Activated T-cell treated with anti-CD3 and anti-CD28 coated beads, Interleukin-2, amount 50 U/mL, for 4 hours (primary cell): ENCODE results near the gene HLX. TPM values are rescaled to one million over a fixed set of nuclear protein-coding genes. Genes with fewer than 3 reads are reported as not detected.

Experiments used
- ATAC-seq, 2 donors: fragments of 200-7000 bp; cut with Tn5 transposase; one replicate each; pipeline ENCODE4 v1.10.0; 2021
- DNase-seq: peaks from one replicate; pipeline ENCODE4 v3.0.0-alpha.2; 2020
- H3K27me3 Mint-ChIP-seq: one replicate; pipeline ENCODE4 v1.8.0; 2021; ENCODE audit warnings: low read depth, mixed read lengths
- H3K36me3 Mint-ChIP-seq: one replicate; pipeline ENCODE4 v1.8.0; 2022; ENCODE audit warnings: mixed read lengths; ENCODE audit not compliant: insufficient read depth
- H3K4me1 Mint-ChIP-seq: one replicate; pipeline ENCODE4 v1.8.0; 2021; ENCODE audit warnings: low read depth, mixed read lengths
- H3K4me3 Mint-ChIP-seq: one replicate; pipeline ENCODE4 v1.8.0; 2021; ENCODE audit warnings: mild to moderate bottlenecking, moderate library complexity, mixed read lengths
- H3K9me3 Mint-ChIP-seq: one replicate; pipeline ENCODE4 v1.8.0; 2021; ENCODE audit warnings: mixed read lengths
- total RNA-seq, 3 donors: library from RNA; stranded (reverse); gene quantifications; one replicate each; pipeline ENCODE4 v1.2.1, GENCODE V29; 2021

The HLX gene
- total RNA-seq, 3 donors from 2014 or later, result 0.30 to 2.4 (median 0.47) TPM

DNA sequence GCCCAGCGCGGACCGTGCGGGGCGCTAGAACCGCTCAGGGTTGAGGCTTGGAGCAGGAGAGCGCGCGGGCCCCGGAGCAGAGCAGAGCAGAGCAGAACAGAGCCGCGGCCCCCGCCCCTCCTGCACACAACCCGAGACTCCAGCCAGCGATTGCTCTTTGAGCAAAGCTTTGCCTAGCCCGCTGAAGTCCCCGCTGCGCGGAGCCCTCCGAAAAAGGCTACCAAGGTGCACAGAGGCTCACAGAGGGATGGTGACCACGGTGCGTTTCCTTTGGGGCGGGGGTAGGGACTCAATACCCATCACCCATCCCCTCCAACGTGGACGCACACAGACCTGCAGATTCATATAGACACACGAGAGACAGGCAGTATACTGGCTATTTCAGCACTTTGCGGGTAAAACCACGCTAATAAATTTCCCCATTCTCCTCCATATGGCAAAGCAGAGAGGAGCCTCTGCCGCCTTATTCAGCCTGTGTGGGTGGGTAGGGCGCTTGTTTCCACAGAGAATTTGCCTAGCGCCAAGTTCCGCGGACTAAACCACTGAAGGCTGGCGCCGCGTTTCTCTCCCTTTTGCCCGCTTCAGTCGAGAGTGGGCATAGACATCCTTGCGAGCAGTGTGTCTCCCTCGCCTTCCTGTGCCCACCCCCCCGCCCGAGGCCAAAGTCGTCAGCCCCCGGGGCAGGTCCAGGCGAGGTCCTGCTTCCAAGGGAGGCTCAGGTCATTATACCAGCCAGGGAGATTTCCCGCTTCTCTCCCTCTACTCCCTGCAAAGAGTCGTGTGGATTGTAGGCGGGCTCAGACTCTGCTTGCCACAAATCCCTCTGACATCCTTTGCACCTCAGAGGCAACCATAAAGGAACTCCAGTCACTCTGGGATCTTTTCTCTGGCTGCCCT is 8.5 kb downstream of the HLX start:
- Mint-ChIP-seq H3K4me3 (no peak overlapping the region), H3K36me3 (peaks cover 1% of the 10 kb centered on the region), H3K27me3 (peaks cover 72% of the 10 kb centered on the region), H3K4me1 (no peaks in the 10 kb centered on the region), H3K9me3 (no peaks in the 10 kb centered on the region)
- DNase-seq, result no peak
- peak in 1 of 2 donors; percentile 21 for ATAC-seq

DNA sequence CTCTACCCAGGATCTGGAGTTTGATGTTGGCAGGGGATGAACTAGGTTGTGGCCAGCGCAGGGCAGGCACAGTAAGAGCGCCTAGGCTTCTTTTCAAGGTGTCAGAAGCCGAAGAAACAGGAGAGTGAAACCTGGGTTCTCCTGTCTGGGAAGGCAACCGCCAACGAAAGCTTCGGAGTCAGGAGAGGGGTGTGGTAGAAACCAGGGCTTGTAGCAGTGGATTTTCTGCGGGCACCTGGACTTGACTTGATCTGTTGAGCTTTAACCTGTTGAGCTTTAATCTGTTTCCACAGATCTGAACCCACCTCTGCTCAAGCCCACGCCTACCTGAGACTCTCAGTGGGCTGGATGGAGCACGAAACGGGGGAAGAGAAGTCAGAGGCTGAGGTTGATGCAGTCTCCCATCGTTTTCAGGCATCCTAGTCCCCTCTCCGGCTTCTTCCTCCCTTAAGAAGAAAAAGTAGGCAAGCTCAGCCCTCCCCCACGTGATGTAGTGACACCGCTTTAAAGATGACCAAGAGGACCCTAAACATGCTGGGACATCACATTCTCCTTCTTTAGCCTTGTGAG is 9.3 kb downstream of the HLX start:
- DNase-seq (no peak), ATAC-seq (no peak)
- peaks cover under 1% of the 10 kb centered on the region for H3K4me1 Mint-ChIP-seq
- H3K36me3 Mint-ChIP-seq, result no peaks in the 10 kb centered on the region
- H3K4me3 Mint-ChIP-seq, result no peak overlapping the region
- peaks cover 75% of the 10 kb centered on the region for H3K27me3 Mint-ChIP-seq
- no peaks in the 10 kb centered on the region for H3K9me3 Mint-ChIP-seq

DNA sequence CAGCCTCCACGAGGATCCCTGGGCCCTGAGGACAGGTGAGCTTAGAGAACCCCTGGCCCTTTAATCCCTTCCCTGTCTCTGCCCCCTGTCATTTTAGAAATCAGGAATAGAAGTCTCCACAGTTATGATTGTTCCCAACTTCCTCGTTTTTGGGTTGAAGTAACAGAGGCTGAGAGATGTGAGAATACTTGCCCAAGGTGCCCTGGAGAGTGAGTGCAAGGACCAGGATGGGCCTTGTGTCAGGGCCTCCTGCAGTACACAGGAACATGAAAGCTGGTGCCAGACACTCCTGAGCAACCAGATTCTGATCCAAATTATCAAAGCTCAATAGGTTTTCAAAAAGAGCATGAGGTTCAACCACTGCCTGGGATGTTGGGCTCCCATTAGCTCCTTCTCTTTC is 10.1 kb downstream of the HLX start:
- H3K36me3 Mint-ChIP-seq, result no peaks in the 10 kb centered on the region
- H3K4me1 Mint-ChIP-seq, result peaks cover 3% of the 10 kb centered on the region
- DNase-seq (no peak), ATAC-seq (no peak)
- no peaks in the 10 kb centered on the region for H3K9me3 Mint-ChIP-seq
- peaks cover 81% of the 10 kb centered on the region for H3K27me3 Mint-ChIP-seq
- no peak overlapping the region for H3K4me3 Mint-ChIP-seq

GRCh38 chr1:220889848-220890287 is 10.6 kb downstream of the HLX start:
- H3K27me3 Mint-ChIP-seq, result peaks cover 85% of the 10 kb centered on the region
- peaks cover 3% of the 10 kb centered on the region for H3K4me1 Mint-ChIP-seq
- ATAC-seq (no peak), DNase-seq (no peak)
- H3K4me3 Mint-ChIP-seq, result no peak overlapping the region
- H3K9me3 Mint-ChIP-seq, result no peaks in the 10 kb centered on the region
- H3K36me3 Mint-ChIP-seq, result no peaks in the 10 kb centered on the region

DNA sequence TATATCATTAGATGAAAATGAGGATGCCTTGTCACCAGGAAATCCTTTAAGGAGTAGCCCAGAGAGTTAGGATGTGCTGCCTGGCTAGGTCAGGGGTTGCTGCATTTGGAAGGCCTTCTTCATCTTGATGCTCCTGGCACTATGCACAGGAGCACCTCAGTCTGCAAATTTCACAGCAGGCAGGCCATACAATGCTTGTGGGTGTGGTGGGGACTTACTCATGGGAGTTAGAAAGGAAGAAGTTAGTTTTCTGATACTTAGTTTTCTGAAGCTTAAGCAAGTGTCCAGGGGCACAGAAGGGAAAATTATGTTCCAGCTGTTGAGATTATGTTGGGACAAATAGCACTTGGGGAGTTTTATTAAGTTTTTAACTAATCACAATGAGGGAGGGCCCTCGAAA is 11.4 kb downstream of the HLX start:
- no peaks in the 10 kb centered on the region for H3K36me3 Mint-ChIP-seq
- H3K4me3 Mint-ChIP-seq, result no peak overlapping the region
- peaks cover under 1% of the 10 kb centered on the region for H3K9me3 Mint-ChIP-seq
- DNase-seq, result no peak
- no peak for ATAC-seq
- H3K4me1 Mint-ChIP-seq, result peaks cover 3% of the 10 kb centered on the region
- peaks cover 84% of the 10 kb centered on the region for H3K27me3 Mint-ChIP-seq

- Mint-ChIP-seq H3K4me3 (no peak overlapping the region), H3K27me3 (peaks cover 80% of the 10 kb centered on the region), H3K9me3 (peaks cover 3% of the 10 kb centered on the region), H3K36me3 (no peaks in the 10 kb centered on the region), H3K4me1 (peaks cover 3% of the 10 kb centered on the region)
- DNase-seq, result no peak
- no peak for ATAC-seq
These were observed 12.2 kb downstream of the HLX start for GRCh38 chr1:220891224-220892085.

- DNase-seq (no peak), ATAC-seq (no peak)
- no peak overlapping the region for H3K4me3 Mint-ChIP-seq
- no peaks in the 10 kb centered on the region for H3K36me3 Mint-ChIP-seq
- peaks cover 3% of the 10 kb centered on the region for H3K4me1 Mint-ChIP-seq
- H3K9me3 Mint-ChIP-seq, result peaks cover 3% of the 10 kb centered on the region
- peaks cover 79% of the 10 kb centered on the region for H3K27me3 Mint-ChIP-seq
These were observed 12.8 kb downstream of the HLX start for GRCh38 chr1:220892086-220892376.

DNA sequence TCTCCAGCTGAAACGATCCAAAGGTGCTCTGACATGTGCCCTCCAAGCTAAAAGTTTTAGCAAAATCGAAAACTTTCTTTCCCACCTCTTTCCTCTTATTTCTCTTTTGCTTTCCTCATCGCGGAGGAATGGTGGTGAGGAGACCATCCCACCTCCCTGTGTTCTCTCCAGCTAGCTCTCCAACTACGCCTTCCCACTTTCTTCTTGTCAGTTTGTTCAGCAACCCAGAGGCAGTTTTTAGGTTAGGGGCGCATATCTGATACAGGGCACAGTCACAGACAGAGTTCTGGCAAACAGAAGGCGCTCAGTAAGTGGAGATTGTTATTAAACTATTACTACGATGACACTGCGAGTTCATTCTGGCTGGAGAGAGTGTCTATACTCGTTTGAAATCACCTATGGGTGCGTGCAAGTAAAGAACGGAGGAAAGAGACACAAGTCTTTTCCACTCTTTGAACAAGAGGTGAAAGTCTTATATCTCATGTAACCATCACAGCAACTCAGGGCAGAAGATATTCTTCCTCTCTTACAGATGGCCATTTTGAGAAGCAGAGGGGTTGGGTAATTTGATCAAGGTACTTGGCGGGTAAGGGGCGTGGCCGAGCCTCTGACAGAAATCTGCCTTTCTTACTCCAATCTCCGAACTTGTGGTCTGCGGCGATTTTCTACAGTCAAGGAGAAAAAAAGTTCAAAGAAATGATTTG is 13.9 kb downstream of the HLX start:
- Mint-ChIP-seq H3K4me1 (peaks cover 3% of the 10 kb centered on the region), H3K4me3 (no peak overlapping the region), H3K27me3 (peaks cover 71% of the 10 kb centered on the region), H3K9me3 (peaks cover 6% of the 10 kb centered on the region), H3K36me3 (no peaks in the 10 kb centered on the region)
- no peak for DNase-seq
- no peak for ATAC-seq

GRCh38 chr1:220893701-220894024 is 14.4 kb downstream of the HLX start:
- Mint-ChIP-seq H3K4me1 (peaks cover 3% of the 10 kb centered on the region), H3K9me3 (peaks cover 6% of the 10 kb centered on the region), H3K36me3 (no peaks in the 10 kb centered on the region), H3K4me3 (no peak overlapping the region), H3K27me3 (peaks cover 67% of the 10 kb centered on the region)
- DNase-seq (no peak), ATAC-seq (peak; percentile 21 to 33)

DNA sequence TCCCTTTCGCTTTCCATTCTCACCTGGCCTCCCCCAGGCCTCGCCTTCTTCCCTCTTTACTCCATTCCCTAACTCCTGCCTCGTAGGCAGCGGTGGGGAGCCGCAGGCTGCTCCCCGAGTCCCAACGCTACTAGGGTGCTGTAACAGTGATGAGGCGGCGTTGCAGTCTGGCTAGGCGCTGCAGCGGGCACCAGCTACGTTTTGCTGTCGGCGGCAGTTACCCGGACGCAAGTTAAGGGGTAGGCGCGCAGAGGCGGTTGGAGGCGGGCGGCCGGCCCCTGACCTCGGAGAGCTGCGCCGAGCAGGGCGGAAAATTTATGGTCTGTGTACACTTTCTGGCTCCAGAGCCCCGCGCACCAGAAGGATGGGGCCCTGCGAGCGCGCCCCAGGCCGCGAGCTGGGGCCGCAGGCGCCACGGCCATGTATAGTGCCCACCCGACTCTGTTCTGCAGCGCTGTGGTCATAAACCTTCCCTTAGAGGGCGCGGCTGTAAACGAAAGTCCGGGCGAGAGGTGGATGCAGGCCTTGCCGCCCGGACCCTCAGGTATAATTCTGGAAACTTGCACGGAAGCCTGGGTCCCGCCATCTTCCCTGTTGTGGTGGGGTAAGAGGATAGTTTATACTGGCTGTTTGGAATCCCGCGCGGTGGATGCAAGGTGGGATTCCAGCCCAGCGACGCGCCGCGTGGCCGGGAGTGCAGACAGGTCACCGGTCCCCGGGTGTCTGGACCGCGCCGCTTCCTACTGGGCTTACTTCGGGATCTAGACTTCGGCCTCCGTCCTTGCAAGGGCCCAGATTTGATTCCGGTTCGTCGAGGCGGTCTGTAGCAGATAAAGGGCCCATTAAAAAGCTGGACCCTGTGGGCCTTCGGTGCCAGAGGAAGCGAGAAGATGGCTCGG is 15.0 kb downstream of the HLX start:
- Mint-ChIP-seq H3K9me3 (peaks cover 6% of the 10 kb centered on the region), H3K27me3 (peaks cover 61% of the 10 kb centered on the region), H3K4me1 (peaks cover 3% of the 10 kb centered on the region), H3K4me3 (no peak overlapping the region), H3K36me3 (no peaks in the 10 kb centered on the region)
- DNase-seq (no peak), ATAC-seq (peak; percentile 38 to 44)

- peaks cover 55% of the 10 kb centered on the region for H3K27me3 Mint-ChIP-seq
- no peak for DNase-seq
- ATAC-seq, result no peak
- peaks cover 3% of the 10 kb centered on the region for H3K4me1 Mint-ChIP-seq
- H3K36me3 Mint-ChIP-seq, result no peaks in the 10 kb centered on the region
- H3K9me3 Mint-ChIP-seq, result peaks cover 6% of the 10 kb centered on the region
- no peak overlapping the region for H3K4me3 Mint-ChIP-seq
These were observed 15.6 kb downstream of the HLX start for GRCh38 chr1:220894924-220895256.

DNA sequence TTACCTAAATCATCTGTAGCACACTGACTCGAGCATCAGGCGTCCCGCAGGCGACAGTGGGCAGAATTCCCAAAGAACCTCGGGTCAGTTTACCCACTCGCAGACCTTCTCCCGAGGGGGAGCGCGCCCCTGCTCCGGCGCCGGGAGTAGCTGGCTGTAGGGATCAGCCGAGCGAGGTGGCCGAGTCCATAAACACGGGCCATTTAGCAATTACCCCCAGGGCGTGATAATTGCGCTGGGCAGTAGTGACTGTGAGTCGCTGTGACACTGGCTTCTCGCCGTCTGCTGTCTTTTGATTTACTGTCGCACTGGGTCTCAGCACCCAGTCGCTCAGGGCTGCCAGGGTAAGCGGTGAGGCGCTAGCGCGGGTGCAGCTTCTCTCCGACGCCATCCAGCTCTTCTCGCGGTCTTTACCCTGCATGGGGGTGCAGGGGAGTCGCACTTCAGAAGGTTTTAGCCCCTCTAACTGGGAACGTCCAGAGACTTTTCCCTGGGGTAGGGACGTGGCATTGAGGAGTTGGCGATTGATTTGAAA is 16.2 kb downstream of the HLX start:
- no peaks in the 10 kb centered on the region for H3K36me3 Mint-ChIP-seq
- ATAC-seq (no peak), DNase-seq (no peak)
- H3K4me3 Mint-ChIP-seq, result no peak overlapping the region
- peaks cover 6% of the 10 kb centered on the region for H3K9me3 Mint-ChIP-seq
- peaks cover 53% of the 10 kb centered on the region for H3K27me3 Mint-ChIP-seq
- peaks cover 3% of the 10 kb centered on the region for H3K4me1 Mint-ChIP-seq

DNA sequence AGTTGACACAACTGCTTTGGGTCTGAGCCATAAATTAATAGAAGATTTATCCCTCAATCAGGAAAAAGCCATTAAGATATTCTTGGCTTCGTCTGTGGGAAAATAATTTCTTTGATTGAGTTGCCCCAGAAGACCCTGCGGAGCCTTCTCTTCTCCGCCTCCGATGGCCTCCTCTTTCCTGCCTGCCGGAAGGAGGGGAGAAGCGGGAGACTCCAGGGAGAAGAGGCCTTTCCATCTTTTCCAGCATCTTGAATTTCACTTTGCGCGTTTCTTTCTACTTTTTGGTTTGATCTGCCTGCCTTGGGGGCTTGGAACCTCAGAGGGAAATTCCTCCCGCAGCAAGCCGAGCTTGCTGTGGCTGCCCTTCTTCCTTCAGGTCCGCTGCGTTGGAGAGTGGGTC is 16.8 kb downstream of the HLX start:
- ATAC-seq, result no peak
- DNase-seq, result no peak
- H3K27me3 Mint-ChIP-seq, result peaks cover 52% of the 10 kb centered on the region
- H3K36me3 Mint-ChIP-seq, result no peaks in the 10 kb centered on the region
- H3K9me3 Mint-ChIP-seq, result peaks cover 6% of the 10 kb centered on the region
- H3K4me1 Mint-ChIP-seq, result peaks cover 3% of the 10 kb centered on the region
- no peak overlapping the region for H3K4me3 Mint-ChIP-seq
